ENCODE results near the gene TBP.

DNA sequence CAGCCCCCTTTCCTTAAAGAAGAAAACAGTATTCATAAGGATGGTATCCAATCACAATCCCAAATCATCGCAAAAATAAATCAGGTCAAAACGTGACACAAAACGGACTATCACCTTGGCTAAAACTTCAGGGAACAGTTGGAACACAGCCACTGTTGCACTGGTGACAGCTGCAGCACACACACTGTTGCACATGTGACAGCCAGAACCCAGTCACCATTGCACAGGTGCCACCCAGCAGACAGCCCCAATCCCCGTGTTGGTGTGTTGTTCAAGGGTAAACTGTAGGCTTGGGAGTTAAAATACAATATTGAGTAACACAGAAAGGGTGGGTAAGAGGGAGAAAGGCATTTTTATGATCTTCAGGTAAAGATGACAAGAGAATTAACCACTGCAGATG lies 16.8 kb upstream of the TBP start:
- TF ChIP-seq, protein P1, sequence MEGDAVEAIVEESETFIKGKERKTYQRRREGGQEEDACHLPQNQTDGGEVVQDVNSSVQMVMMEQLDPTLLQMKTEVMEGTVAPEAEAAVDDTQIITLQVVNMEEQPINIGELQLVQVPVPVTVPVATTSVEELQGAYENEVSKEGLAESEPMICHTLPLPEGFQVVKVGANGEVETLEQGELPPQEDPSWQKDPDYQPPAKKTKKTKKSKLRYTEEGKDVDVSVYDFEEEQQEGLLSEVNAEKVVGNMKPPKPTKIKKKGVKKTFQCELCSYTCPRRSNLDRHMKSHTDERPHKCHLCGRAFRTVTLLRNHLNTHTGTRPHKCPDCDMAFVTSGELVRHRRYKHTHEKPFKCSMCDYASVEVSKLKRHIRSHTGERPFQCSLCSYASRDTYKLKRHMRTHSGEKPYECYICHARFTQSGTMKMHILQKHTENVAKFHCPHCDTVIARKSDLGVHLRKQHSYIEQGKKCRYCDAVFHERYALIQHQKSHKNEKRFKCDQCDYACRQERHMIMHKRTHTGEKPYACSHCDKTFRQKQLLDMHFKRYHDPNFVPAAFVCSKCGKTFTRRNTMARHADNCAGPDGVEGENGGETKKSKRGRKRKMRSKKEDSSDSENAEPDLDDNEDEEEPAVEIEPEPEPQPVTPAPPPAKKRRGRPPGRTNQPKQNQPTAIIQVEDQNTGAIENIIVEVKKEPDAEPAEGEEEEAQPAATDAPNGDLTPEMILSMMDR (IDR thresholded peaks at IDR 0.05) = no peak
- TF ChIP-seq POLR2AphosphoS5 (IDR thresholded peaks at IDR 0.05) = no peak

Data from breast epithelium (tissue), 3 donors.